Adrenal gland (tissue), 5 donors: ENCODE measurements around the gene ERC1.

Experiments
- POLR2A ChIP-seq, 2 donors: fragments of 450-650 bp; IDR thresholded peaks; one replicate each; pipeline ENCODE4 v1.6.1; 2017; ENCODE audit warnings: antibody characterized with exemption in 2 of 2, mild to moderate bottlenecking in 2 of 2, moderate library complexity in 1 of 2
- TF ChIP-seq, protein P1 (sequence below), 6 experiments: fragments of 450-650 bp in 4 of 6; fragments of 200-600 bp in 2 of 6; sonication (generic) in 1 of 6; IDR thresholded peaks; 1 replicate in 5 of 6; 2 replicates in 1 of 6; pipeline versions ENCODE4 v1.5.1 to v1.8.0; 2016 to 2021; ENCODE audit warnings: antibody characterized with exemption in 6 of 6, mild to moderate bottlenecking in 2 of 6, moderate library complexity in 1 of 6
- donor health status: DM: no; HTN: no; CAD: no.

DNA sequence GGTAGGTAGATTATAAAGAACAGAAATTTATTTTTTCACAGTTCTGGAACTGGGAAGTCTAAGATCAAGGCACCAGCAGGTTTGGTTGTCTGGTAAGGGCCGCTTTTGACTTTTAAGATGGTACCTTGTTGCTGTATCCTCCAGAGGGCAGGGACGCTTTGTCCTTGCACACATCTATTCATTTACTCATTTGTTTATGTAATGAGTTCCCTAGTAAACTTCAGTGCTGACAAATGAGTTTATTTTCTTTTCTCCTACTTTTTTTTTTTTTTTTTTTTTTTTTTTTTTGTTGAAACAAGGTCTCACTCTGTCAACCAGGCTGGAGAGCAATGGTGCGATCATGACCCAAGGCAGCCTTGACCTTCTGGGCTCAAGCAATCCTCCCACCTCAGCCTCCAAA lies 407.6 kb downstream of the ERC1 start:
- no peak for TF ChIP-seq POLR2A (IDR thresholded peaks at IDR 0.05)
- TF ChIP-seq, protein P1, sequence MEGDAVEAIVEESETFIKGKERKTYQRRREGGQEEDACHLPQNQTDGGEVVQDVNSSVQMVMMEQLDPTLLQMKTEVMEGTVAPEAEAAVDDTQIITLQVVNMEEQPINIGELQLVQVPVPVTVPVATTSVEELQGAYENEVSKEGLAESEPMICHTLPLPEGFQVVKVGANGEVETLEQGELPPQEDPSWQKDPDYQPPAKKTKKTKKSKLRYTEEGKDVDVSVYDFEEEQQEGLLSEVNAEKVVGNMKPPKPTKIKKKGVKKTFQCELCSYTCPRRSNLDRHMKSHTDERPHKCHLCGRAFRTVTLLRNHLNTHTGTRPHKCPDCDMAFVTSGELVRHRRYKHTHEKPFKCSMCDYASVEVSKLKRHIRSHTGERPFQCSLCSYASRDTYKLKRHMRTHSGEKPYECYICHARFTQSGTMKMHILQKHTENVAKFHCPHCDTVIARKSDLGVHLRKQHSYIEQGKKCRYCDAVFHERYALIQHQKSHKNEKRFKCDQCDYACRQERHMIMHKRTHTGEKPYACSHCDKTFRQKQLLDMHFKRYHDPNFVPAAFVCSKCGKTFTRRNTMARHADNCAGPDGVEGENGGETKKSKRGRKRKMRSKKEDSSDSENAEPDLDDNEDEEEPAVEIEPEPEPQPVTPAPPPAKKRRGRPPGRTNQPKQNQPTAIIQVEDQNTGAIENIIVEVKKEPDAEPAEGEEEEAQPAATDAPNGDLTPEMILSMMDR (IDR thresholded peaks at IDR 0.05), result no peak
